ENCODE measurements around the gene SOCS1.

The SOCS1 gene

DNA sequence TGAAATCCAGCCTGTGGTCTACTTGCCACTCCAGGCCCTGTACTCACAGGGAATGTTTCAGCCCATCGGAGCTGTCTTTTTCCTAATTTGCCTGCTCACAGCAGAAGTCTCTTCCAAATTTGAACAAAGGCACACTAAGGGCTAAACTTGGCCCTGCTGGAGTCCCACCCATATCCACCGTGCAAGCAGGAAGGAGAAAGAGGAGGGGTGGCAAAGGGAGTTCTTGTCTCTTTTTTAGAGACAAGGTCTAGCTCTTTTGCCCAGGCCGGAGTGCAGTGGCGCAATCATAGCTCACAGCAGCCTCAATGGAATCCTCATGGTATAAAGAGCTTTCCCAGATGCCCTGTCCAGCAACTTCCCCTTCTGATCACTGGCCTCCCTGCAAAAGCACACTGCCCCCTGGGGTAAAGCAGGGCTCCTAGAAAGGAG is 27.8 kb upstream of the SOCS1 start:
- no peak for DNase-seq

DNA sequence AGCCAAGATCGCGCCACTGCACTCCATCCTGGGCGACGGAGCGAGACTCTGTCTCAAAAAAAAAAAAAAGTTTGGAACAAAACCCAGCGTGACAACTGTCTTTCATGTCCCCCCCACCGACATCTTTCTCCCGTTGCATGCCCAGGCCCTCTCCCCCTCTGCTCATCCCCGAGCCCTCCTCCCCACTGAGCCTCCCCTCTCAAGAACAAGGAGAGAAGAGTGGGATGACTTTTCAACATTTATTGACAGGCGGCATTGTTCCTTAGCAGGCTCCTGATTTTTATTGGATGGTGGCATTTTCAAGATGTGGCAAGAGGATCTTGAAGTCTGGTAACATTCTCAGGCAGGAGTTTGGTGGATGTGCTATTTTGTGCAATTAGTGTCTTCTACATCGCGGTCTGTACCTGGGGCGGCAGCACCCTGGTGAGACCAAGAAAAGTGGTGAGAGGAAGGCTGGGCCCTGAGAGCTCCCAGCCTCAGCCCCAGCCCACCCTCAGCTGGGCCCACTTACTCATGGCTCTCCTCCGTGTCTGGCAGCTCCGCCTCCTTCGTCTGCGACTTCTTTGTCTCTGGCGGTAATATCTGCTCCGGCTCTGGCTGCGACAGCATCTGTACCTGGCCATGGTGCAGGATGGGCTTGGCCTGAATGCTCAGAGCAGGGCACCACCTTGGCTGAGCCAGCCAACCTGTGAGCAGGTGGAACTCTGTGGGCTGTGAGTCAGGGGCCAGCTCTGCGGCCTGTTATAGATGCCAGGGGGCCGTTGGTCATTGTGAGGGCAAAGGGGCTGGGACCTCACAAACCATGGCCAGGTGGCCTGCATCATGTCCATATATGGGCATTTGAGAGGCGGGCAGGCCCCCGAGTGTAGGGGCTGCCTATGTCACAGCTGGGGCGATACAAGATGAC is 24.9 kb upstream of the SOCS1 start, which contains the start of gene PRM1:
Gene PRM1, minus strand, starts transcription at position 715 of the 907 bp plus-strand sequence. Its CDS starts 92 bp downstream, at position 623.
- DNase-seq: no peak

DNA sequence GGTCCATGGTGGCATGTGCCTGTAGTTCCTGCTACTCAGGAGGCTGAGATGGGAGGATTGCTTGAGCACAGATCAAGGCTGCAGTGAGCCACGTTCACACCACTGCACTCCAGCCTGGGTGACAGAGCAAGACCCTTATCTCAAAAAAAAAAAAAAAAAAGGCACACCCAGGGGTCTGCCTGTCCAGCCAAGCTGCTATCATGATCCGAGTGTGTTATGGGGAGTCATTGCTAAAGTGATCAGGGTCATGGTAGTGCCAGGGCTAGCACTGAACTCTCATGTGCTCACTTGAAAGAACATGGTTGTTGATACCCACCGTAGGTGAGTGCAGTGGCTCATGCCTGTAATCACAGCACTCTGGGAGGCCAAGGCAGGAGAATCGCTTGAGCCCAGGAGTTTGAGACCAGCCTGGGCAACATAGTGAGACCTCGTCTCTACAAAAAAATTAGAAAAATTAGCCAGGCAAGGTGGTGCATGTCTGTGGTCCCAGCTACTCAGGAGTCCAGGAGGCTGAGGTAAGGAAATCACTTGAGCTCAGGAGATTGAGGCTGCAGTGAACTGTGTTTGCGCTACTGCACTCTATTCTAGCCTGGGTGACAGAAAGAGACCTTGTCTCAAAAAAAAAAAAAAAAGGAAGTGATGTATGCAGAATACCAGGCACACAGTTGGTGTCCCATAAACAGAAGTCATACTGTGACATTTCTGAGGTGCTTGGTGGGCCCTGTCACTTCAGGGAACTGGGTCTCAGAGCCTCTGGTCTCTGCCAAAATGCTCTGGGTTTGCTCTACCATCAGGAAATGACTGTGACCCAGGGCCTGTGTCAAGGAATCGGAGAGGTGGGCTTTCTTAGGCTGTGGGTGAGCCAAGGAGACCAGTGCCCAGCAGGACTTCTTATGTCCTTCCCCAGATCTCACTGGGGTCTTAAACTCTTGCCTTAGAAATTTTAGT is 23.0 kb upstream of the SOCS1 start:
- no peak for DNase-seq

DNA sequence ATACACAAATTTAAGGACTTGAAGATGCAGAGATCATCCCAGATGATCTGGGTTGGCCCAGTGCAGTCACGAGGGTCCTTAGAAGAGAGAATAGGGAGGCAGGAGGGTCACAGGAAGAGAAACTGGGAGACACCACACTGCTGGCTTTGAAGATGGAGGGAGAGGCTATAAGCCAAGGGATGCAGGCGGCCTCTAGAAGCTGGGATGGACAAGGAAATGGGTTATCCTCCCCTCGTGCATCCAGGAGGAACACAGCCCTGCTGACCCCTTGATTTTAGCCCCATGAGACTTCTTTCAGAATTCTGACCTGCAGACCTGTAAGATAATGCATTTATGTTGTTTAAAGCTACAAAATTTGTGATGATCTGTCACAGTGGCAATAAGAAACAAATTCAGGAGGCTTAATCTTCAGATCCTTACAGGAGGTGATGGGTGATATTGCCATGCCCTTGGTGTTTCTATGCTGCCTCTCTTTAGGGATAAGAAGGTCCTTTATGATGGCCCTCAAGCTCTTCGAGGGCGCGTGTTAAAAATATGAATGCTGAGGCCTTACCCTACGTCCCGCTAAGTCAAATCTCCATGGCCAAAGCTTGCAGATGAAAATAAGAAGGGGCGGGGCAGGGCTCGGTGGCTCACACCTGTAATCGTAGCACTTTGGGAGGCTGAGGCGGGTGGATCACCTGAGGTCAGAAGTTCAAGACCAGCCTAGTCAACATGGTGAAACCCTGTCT is 21.8 kb upstream of the SOCS1 start:
- DNase-seq: no peak

DNA sequence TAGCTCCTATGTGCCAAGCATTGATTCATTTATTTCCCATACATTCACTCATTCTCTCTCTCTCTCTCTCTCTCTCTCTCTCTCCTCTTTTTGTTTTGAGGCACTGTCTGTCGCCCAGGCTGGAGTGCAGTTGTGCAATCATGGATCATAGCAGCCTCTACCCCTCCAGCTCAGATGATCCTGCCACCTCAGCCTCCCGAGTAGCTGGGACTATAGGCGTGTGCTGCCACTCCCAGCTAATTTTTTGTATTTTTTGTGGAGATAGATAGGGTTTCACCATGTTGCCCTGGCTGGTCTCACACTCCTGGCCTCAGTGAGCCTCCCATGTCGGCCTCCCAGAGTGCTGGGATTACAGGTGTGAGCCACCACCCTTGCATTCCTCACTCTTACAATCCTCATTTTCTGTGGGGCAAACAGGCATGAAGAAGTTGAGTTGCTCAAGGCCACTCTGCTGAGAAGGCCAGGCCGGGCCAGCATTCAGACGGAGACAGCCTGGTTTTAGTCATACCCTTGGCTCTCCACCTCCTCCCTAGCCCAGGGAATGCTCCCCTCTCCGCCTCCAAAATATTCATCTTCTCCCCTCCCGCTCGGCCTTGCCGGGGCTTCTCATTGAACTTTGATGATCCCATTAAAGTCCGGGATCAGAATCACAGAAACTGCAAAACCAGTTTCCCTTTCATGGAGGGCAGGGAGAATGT is 21.0 kb upstream of the SOCS1 start:
- no peak for DNase-seq

DNA sequence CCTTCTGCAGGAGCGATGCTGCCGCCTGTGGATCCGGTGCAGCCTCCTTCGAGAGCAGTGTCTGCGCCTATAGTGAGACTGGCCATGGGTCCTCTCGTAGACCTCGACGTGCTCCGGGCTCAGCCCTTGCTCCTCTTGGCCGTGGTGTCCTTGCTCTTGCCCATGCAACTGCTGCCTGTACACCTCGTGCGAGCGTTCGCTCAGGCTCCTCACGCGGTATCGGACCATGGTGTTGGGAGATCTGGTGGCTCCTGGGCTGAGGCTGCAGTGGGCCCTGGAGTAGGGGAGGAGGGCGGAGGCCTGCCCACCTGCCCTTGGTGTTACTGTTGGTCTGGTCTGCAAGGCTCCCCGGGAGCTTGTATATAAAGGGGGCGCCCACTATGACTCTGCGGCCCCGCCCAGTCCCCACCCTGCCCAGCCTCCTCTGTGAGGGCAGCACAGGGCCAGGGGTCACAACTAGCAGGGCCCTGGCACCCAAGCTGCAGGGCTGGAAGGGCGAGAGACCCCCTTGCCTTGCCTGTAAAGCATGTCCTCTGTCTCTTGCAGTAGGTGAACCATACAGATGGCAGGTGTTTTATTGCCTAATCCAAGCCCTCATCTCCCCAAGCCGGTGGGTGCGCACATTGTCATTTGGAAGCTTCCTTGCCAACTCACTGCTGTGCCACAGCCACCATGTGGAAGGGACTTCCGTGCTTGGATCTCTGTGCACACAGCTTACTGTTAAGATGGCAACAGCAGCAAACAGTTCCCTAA is 20.3 kb upstream of the SOCS1 start, which contains the start of gene PRM2:
Gene PRM2, minus strand, starts transcription at position 338 of the 753 bp plus-strand sequence. Its CDS starts 110 bp downstream, at position 228.
- no peak for DNase-seq

DNA sequence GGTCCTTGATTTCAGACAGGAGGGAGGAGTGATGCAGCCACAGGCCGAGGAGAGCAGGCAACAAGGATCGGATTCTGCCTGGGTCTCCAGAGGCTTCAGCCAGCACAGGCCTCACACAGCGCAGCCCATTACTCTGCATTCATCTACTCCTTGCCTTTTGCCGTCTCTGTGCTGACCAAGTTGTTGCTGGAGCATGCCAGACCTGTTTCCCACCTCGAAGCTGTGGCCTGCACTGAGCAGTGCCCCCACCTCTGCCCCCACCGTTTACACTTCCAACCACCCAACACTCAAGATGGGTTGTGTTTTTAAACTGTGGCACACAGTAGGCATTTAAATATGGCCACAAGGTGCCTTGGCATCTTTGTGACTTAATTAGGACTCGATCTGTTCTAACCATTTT is 19.0 kb upstream of the SOCS1 start:
- DNase-seq: no peak

DNA sequence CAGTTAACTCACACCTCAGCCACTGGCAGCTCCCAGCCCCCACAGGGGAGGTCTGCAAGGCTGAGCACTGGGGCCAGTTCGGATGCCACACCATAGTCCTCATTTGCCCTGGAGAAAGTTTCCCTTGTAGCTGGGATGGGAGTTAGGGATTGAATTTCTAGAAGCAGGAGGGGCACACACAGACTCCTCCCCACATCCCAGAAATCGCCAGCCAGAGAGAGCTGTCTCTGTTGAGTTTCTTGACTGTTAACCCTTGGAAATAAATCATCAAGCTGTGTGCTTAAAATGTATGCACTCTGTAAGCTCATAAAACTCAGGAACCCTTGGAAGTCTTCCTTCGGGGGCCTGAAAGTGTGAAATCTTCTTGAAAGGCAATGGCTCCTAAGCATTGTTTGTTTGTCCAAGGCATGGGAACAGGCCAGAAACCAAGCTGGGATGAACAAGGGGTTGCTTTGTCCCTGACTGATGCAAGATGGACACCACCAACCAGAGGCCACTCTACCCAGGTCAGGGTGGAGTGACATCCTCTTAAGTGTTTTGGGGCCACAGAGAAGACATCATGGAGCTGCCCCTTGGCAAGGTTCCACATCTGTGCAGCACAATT is 17.8 kb upstream of the SOCS1 start:
- no peak for DNase-seq

DNA sequence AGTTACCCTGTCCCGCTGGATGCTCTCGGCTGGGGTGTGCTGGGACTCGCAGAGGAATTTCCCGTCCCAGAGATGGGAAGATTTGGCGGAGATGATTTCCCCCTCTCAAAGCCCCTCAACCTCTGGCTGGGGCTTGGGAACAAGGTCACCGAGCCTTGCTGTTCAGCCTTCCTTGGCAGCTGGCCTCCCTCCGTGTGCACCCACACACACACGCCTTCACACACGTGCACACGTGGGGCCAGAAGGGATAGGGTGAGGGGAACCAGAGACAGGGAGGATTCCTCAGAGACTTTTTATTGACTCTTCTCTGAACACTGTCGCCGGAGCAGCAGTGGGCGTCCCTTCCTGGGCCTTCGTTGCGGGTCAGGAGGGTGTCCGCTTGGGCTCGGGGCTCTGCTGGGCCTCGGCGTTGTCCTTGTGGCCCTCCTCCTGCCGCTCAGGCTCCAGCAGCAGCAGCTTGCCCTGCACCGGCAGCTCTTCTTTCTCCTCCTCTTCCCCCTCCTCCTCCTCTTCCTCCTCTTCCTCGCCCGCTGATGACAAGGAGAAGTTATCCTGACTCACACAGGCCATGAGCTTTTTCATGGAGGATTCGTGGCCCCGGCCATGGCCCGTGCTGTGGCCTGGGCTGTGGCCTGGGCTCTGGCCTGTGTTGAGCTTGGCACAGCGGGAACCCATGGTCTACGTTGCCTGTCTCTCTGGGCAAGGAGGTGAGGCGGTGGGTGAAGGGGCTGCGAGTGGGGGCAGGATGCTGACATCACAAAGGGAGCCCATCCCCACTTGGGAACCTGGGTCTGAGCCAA is 17.1 kb upstream of the SOCS1 start, which contains the start of gene PRM3:
Gene PRM3, minus strand, starts transcription at position 709 of the 800 bp plus-strand sequence. Its CDS starts 34 bp downstream, at position 675.
- DNase-seq: no peak

DNA sequence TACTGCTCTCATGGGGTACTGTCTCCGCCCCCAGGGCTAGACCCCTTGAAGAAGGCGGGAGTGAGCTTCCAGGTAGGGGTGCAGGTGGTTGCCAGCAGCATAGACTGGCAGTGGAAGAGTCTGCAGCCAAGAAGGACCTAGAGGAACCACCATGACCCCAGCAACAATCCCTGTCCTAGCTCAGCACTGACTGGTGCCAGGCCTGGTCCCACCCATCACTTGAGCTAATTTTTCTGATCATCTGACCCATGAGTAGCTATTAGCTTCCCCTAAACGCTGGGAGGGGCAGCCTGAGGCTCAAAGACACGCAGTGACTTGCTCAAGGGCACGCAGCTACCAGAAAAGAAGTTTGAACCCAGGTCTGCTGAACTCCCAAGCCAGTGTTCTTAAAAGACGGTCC is 16.5 kb upstream of the SOCS1 start:
- no peak for DNase-seq

DNA sequence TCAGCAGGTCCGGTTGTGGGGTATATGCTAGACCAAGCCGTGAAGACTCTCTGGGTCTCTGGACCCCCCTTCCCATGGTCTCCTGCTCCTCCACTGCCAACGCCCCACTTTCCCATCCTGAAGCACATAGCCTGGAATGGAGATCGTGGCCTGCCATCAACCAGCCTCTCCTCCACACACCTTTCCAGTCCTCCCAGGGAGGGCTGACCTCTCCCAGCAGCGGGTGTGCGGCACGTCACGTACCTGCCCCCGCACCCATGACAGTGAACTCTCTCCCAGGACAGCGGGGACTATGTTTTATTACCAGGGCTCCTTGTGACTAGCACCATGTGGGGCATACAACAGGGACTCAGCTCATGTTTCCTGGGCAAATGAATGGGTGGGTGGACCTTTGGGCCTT is 15.6 kb upstream of the SOCS1 start:
- no peak for DNase-seq

DNA sequence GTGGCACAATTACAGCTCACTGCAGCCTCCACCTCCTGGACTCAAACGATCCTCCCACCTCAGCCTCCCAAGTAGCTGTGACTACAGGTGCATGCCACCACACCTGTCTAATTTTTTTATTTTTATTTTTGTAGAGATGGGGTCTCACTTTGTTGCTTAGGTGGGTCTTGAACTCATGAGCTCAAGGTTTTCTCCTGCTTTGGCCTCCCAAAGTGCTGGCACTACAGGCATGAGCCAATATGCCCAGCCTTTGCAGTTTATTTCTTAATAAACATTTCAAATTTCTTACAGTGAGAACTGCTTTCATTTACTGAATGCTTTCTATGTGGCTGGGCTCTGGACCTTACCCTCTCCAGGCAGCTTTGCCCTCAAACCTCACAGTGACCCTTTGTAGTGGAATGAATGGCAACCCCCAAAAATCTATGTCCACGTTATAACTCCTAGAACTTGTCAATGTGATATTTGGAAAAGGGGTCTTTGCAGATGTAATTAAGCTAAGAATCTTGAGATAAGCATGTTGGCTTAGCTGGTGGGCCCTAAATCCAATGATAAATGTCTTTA is 14.7 kb upstream of the SOCS1 start:
- DNase-seq: no peak

DNA sequence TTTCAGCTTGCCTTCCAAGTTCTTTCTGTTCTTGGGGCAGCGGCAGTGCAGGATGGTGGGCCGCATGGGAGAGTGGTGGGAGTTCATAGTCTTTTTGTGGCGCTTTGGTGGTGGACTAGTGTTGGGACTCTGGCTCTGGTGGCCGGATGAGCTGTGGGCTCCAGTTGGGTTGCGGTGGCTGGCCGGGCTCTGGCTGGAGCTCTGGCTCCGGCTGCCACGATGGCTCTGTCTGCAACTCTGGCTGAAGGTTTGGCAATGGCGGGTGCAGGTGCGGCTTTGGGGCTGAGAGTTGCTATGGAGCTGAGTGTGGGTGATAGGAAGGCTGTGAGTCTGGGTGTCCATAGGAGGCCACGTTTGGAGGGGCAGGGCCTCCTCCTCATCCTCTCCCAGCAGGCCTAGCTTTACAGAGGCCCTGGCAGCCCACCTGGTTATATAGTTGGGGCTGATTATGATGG is 12.9 kb upstream of the SOCS1 start, which contains the start of gene TNP2:
Gene TNP2, minus strand, starts transcription at position 405 of the 455 bp plus-strand sequence. Its CDS starts 63 bp downstream, at position 342.
- no peak for DNase-seq

DNA sequence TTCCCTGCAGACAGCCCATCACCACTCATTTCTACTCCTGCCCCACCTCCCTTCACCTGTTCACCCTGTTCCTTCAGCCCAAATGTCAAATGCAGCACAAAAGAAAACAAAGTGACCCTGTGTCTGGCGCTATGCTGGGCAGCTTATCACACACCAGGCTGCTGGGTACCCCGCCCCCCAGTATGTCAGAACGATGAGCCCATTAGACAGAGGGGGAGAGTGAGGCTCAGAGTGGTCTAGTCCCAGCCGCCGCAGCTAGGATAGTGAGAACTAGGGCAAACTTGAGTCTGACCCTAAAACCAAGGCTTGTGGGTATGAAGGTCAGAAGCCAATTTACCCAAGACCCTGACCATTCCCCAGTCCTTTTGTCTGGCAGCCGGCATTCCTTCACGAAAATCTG is 9.1 kb upstream of the SOCS1 start:
- no peak for DNase-seq

DNA sequence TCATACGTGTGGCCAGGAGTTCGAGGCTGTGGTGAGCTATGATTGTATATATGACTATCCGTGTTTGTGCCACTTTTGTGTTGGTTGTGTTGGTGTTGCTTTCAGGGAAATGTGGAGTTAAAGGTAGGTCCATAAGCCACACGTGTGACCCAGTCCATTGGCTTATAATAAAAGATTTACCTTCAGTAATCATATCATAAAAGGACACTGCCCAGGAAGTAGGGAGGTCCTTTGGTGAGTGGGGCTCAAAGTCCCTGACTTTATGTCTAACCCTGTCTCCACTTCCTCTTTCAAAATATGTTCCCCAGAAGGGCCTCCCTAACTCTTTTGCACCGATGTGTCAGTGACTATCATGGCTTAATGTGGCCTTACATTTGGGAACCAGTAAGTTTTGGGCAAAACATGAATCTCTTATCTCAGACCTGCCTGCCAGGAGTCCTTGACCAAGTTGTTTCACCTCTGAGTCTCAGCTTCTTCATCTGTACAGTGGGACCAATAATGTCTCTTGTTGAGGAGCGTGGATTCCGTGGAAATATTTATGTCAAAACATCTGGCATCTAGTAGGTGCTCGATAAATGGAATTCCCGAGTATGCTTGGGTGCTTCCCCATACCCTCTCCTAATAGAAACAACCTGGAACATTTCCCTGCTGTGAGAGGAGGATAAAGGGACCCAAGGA is 8.3 kb upstream of the SOCS1 start:
- no peak for DNase-seq

DNA sequence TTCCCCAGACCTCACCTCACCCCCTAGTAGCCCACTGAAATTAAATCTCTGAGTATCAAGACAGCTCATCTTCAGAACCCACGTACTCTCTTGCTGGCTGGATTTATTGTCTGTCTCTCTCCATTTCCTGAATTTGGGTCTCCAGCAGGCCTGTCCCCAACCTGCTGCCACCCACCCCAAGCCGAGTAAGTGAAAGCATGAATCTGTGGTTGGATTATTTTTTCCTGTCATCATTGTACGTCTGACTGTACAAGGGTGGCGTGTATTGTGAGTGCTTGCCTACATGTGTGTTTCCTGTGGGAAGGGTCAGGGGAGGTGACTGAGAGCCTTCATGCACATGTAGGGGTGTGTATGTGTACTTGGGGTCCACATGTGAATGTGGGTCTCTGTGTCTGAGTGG is 7.7 kb upstream of the SOCS1 start:
- no peak for DNase-seq

DNA sequence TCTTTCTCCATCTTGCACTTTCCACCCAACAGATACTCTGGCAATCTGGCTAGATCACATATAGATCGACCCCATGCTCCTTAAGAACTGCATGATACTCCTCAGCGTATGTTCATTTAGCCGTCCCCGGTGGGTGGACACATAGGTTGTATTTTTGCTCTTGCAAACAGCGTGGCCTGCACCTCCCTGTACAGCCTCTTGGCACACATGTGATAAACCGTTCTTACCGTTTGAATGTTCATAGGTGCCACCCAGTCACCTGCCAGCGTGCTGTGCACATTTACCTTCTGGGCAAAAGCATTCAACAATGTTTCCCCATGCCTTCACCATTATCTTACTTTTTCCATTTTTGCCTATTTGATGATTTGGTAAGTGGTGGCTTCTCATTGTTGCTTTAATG is 6.9 kb upstream of the SOCS1 start:
- no peak for DNase-seq

DNA sequence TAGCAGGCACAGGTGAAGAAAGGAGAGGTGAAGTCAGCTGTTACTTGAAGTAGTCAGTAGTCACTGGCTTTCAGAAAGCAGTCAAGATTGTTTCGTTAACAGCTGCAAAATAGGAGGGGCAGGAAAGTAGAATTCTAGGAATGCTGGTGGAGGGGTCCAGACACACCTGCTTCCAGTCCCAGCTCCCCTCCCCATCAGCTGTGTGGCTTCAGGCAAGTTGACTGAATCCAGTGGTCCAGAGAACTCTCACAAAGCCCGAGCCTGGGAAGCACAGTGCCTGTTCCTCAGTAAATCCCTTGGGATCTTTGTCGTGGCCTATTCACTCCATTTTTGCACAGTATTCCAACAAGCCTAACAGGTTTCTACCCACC is 4.6 kb upstream of the SOCS1 start:
- DNase-seq: no peak

All from NCI-H187 treated with DMSO at 0.1 percent for 48 hours (cell line).